UCSD-AML1 (cell line): ENCODE results near the gene ACAT2.
"Not testable (repeated sequence)": the region's sequence is repeated elsewhere in the genome, so short reads cannot be mapped to it uniquely, and the experiment has no call there.

Experiments
- DNase-seq: peaks from one replicate; lab custom pipeline; 2025; ENCODE audit not compliant: unreplicated experiment; lab: John Stamatoyannopoulos, UW

ACAT2 gene

GRCh38 chr6:159762681-159763293 lies 942 bp downstream of the ACAT2 start:
- DNase-seq, result no peak

DNA sequence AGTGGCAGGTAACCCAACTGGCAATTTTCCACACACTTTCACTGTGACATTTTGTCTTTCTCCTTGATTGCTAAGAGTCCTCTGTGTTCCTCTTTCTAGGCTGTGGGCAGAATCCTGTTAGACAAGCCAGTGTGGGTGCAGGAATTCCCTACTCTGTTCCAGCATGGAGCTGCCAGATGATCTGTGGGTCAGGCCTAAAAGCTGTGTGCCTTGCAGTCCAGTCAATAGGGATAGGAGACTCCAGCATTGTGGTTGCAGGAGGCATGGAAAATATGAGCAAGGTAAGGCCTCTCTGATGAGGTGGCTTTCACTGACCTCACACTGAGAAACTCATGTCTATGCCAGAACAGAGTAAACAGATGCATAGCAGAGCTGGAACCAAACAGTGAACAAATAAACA lies 5.1 kb downstream of the ACAT2 start:
- DNase-seq, result no peak

DNA sequence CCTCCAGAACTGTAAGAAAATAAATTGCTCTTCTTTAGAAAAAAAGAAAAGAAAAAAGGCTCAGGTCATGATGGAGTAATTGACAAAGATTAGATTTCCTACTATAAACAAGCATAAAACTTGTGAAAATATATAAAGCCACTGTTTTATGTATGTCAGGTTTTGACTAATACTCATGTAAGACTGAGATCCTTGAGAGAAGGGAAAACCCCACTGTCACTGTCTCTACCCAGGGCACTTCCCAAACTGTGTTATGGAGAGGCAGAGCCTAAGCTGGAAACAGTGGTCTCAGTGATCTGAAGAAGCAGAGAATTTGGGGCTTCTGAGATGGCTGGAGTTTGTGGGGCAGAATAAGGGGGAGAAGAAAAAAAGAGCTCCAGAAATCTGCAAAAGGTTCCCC lies 7.6 kb downstream of the ACAT2 start:
- DNase-seq, result no peak

DNA sequence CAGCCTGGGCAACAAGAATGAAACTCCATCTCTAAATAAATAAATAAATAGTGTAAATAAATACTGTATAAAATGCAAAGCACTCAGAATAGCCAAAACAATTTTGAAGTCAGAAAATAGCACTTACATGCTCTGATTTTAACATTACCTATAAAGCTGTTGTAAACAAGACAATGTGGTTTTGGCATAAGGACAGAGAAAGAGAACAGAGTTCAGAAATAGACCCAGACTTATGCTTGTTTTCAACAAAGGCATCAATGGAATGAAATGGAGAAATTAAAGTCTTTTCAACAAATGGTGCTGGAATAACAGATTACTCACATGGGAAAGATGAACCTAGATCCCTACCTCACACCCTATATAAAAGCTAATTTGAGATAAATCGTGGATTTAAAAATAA lies 10.4 kb downstream of the ACAT2 start:
- DNase-seq, result no peak

DNA sequence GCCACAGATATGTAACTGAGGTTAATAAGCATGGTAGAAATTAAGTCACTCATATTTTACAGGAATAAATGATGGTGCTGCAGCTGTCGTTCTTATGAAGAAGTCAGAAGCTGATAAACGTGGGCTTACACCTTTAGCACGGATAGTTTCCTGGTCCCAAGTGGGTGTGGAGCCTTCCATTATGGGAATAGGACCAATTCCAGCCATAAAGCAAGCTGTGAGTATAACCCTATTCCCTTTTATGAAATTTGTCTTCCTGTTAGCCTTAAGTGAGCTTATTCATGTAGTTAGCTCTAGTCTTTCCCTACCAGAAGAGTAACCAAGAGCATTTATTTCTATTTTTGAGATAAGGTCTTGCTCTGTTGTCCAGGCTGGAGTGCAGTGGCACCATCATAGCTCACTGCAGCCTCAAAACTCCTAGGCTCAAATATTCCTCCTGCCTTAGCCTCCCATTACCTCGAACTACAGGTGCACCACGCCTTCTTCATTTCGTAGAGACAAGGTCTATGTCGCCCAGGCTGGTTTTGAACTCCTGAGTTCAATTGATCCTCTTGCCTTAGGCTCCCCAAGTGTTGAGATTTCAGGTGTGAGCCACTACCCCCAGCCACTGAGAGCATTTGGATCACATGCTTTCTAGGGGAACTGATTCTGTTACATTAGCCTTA lies 15.5 kb downstream of the ACAT2 start:
- DNase-seq, result no peak

- DNase-seq, result no peak
Observed at GRCh38 chr6:159778131-159778530, 16.3 kb downstream of the ACAT2 start.

DNA sequence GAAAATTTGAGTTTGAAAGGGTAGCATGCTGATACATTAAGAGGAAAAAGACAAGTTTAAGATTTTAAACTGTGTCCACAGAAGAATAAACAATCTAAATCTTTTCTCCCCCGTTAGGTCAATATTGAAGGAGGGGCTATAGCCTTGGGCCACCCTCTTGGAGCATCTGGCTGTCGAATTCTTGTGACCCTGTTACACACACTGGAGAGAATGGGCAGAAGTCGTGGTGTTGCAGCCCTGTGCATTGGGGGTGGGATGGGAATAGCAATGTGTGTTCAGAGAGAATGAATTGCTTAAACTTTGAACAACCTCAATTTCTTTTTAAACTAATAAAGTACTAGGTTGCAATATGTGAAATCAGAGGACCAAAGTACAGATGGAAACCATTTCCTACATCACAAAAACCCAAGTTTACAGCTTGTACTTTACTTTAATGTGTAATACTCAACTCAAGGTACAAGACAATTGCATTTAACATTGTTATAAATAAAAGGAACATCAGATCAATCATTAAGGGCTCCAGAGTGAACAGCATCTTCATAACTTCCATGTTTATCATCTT lies 16.8 kb downstream of the ACAT2 start:
- DNase-seq, result no peak

- DNase-seq, result no peak
Observed at GRCh38 chr6:159788276-159788675, 26.4 kb downstream of the ACAT2 start.

- peak; percentile 43 for DNase-seq
Observed at GRCh38 chr6:159788753-159789376, 27.0 kb downstream of the ACAT2 start.

DNA sequence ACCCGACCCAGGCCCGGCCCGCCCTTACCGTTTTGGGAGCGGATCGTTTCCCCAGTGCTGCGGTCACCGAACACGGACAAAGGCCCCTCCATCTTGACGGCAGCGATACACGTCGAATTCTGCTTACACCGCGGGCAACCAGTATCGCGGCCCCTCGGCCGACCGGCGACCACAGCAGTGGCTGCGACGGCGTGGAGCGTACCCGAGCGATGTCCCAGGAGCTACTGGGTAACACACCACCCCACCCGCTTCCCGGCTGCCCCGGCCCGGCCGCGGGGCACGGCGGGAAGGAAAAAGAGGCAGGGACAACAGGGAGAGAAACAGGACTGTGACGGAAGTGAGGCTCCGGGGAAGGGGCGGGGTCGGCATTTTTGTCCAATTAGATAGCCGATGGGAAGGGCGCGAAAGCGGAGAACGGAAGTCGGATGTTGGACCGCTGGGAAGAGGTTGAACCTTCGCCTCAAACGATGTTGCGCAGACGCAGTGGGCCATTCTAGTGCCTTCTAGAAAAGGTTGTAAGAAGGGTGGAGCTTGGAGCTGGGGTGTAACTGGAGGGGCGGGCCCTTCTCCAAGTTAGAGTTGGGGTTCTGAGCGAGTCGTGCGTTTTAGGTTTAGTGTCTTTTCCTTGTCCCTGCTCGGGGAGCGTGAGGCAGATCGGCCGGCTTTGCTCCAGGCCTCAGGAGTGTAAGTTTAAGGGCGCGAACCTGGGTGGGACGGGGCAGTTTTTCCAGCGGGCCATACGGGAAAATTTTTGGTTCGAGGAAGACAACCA lies 27.7 kb downstream of the ACAT2 start, which contains the start of gene TCP1:
Gene TCP1 (minus strand): TSS at position 226 of the 772 bp plus-strand sequence. CDS start 134 bp downstream, at position 92.
- peak; percentile 99 for DNase-seq

GRCh38 chr6:159790149-159790955 lies 28.5 kb downstream of the ACAT2 start, which contains the start of gene MRPL18:
TSS of gene MRPL18 (plus strand) at chr6:159790467. CDS start at chr6:159790588, 121 bp downstream.
- DNase-seq, result peak; percentile 95

GRCh38 chr6:159790956-159791598 lies 29.2 kb downstream of the ACAT2 start:
- no peak for DNase-seq

- not testable (repeated sequence) for DNase-seq
Observed at GRCh38 chr6:159794976-159795375, 33.1 kb downstream of the ACAT2 start.

DNA sequence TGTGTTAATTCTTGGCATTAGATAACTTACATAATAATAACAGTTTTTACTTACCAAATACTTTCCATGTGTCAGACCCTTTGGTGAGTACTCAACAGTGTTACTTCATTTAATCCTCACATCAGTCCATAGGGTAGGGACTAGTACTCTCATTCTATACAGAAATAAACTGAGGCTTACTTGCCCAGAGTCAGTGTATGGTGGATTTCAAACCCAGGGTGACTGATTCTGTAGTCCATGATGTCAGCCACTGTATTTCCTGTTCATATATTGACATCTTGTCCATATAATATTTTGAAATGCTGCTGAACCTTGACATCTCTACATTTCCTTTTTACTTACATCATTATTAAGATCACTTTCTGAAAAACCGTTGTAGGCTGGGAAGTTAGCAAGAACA lies 35.7 kb downstream of the ACAT2 start:
- no peak for DNase-seq

- DNase-seq, result no peak
Observed at GRCh38 chr6:159800141-159800865, 38.5 kb downstream of the ACAT2 start, which contains the start of gene PNLDC1. TSS of gene PNLDC1 (plus strand) at chr6:159800276. CDS start at chr6:159800308, 32 bp downstream.

DNA sequence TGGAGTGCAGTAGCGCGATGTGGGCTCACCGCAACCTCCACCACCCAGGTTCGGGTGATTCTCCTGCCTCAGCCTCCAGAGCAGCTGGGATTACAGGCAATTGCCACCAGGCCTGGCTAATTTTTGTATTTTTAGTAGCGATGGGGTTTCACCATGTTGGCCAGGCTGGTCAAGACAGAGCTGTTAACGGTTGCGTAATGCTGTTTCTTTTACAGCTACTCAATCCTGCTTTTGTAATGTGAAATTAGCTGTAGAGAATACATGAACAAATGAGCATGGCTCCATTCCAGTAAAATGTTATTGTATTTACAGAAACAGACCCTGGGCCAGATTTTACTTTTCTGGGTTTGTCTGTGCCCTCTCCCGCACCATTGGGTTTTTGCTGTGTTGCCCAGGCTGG lies 40.1 kb downstream of the ACAT2 start:
- no peak for DNase-seq

DNA sequence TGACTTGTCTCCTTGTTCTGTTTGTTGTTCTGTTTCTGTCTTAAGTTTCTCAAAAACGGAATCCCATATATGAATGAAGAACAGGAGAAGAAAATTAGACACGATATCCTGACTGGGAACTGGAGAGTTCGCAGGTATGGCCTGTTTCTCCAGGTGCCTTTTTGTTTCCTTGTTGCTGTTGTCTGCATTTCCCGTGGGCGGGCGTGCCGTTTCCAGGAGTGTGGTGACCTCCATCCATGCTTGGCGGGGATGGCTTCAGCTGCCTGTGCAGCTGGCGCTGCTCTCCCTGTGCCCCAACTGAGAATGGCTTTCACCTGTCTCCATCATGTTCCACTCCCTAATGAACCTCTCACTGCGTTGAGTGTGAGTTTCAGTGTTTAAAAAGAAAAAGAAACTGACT lies 42.7 kb downstream of the ACAT2 start:
- DNase-seq, result no peak

DNA sequence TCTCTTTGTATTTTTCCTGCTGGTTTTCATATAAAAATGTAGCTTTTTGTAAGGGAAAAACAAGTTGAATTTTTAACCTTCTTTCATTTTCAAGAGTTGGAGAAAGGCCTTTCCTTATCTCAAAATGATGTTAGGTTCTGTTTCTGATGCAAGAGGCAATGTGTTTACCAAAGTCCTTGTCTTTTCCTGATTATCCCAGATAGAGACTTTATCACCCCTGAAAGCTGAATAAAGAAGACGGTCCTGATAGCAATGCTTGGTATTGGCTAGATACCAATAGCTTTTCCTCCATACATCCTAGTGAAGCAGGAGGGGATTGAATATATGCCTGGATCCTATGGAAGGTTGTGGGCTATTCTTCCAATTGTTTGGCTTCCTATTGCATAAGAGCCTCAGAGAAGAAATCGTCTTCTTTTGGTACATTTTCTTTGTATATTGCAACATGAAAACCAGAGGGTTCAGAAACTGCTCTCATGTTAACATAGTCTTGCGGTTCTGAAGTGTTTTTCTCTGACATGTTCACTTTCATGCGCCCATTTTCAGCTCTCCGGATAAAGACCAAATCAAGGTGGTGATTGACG lies 43.7 kb downstream of the ACAT2 start:
- DNase-seq, result no peak

DNA sequence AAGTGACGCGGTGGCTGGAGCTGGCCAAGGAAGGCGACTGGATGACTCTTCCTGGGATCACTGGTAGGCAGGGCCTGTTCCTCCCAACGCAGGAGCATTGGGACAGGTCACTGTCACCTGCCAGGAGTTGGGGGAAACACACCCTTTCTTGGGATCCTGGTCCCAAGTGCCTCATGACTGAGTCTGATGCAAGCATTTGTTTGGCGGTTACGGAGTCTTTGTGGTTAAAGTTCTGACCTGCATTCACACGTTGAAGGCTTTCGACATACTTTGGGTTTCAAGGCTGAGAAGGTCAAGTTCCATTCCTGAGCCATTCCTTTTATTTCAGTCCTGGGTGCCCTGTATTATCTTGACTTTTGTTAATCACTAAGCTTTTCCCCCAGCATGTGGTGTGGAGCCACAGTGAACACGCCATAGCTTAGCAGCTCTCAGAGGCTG lies 44.2 kb downstream of the ACAT2 start:
- DNase-seq, result no peak
